ENCODE data around the gene COL5A1.

GRCh38 chr9:134666831-134667230, 25.2 kb downstream of the COL5A1 start:
- no peak for TF ChIP-seq EZH2 (IDR thresholded peaks at IDR 0.05)
- no peak for TF ChIP-seq EZH2phosphoT487 (IDR thresholded peaks at IDR 0.05)
- TF ChIP-seq, protein P1, sequence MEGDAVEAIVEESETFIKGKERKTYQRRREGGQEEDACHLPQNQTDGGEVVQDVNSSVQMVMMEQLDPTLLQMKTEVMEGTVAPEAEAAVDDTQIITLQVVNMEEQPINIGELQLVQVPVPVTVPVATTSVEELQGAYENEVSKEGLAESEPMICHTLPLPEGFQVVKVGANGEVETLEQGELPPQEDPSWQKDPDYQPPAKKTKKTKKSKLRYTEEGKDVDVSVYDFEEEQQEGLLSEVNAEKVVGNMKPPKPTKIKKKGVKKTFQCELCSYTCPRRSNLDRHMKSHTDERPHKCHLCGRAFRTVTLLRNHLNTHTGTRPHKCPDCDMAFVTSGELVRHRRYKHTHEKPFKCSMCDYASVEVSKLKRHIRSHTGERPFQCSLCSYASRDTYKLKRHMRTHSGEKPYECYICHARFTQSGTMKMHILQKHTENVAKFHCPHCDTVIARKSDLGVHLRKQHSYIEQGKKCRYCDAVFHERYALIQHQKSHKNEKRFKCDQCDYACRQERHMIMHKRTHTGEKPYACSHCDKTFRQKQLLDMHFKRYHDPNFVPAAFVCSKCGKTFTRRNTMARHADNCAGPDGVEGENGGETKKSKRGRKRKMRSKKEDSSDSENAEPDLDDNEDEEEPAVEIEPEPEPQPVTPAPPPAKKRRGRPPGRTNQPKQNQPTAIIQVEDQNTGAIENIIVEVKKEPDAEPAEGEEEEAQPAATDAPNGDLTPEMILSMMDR (IDR thresholded peaks at IDR 0.05), result no peak
